ENCODE data around the gene PSORS1C1.

PSORS1C1 gene

DNA sequence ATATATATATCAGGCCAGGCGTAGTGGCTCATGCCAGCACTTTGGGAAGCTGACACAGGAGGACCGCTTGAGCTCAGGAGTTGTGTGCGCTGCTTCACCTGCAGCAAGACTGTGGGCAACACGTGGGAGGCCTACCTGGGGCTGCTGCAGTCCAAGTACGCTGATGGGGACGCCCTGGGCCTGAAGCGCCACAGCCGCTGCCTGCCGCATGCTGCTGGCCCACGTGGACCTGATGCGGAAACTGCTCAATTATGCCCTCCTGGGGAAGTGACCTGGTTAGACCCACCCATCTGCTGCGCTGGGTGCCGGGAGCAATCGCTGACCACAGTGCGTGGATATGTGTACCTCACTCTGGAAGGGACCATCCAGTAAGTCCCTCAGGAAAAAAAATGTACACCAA lies 26.0 kb downstream of the PSORS1C1 start:
- H3K27ac ChIP-seq = no peak overlapping the region
- TF ChIP-seq, protein P1, sequence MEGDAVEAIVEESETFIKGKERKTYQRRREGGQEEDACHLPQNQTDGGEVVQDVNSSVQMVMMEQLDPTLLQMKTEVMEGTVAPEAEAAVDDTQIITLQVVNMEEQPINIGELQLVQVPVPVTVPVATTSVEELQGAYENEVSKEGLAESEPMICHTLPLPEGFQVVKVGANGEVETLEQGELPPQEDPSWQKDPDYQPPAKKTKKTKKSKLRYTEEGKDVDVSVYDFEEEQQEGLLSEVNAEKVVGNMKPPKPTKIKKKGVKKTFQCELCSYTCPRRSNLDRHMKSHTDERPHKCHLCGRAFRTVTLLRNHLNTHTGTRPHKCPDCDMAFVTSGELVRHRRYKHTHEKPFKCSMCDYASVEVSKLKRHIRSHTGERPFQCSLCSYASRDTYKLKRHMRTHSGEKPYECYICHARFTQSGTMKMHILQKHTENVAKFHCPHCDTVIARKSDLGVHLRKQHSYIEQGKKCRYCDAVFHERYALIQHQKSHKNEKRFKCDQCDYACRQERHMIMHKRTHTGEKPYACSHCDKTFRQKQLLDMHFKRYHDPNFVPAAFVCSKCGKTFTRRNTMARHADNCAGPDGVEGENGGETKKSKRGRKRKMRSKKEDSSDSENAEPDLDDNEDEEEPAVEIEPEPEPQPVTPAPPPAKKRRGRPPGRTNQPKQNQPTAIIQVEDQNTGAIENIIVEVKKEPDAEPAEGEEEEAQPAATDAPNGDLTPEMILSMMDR (conservative IDR thresholded peaks at IDR 0.05) = no peak
- no peak for TF ChIP-seq ZFX (IDR thresholded peaks at IDR 0.05)

GRCh38 chr6:31142361-31142761 lies 27.8 kb downstream of the PSORS1C1 start:
- no peak overlapping the region for H3K27ac ChIP-seq
- TF ChIP-seq ZFX (IDR thresholded peaks at IDR 0.05) = no peak
- TF ChIP-seq, protein P1 (conservative IDR thresholded peaks at IDR 0.05) = no peak

GRCh38 chr6:31143148-31143547 lies 28.5 kb downstream of the PSORS1C1 start:
- TF ChIP-seq ZFX (IDR thresholded peaks at IDR 0.05) = no peak
- TF ChIP-seq, protein P1 (conservative IDR thresholded peaks at IDR 0.05) = no peak
- H3K27ac ChIP-seq = no peak overlapping the region

DNA sequence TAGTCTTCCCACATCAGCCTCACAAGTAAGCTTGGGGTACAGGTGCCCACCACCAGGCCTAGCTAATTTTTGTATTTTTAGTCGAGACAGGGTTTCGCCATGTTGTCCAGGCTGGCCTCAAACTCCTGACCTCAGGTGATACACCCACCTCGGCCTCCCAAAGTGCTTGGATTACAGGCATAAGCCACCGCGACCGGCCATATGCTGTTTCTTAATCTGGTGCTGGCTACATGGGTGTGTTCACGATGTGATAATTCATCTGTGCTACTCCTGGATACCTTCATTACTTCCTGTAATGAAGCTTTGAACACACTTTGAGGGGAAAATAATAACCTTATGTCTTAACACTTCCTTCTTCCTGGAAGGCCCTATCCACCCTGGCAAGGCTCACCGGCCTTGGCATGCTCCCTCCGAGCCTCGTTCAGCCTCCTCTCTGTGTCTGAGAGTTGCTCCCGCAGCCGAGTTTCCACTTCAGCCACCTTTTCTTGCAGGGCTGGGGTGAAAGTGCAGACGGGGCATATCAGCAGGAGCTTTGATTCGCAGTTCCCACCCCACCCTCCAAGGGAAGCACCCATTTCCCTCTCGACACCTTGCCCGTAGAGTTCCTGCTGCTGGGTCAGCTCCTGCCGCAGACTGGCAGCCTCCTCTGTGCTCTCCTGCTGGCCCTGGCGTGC lies 29.8 kb downstream of the PSORS1C1 start:
- no peak for TF ChIP-seq ZFX (IDR thresholded peaks at IDR 0.05)
- TF ChIP-seq, protein P1 (conservative IDR thresholded peaks at IDR 0.05) = no peak
- H3K27ac ChIP-seq = peak overlapping the region; percentile 31

DNA sequence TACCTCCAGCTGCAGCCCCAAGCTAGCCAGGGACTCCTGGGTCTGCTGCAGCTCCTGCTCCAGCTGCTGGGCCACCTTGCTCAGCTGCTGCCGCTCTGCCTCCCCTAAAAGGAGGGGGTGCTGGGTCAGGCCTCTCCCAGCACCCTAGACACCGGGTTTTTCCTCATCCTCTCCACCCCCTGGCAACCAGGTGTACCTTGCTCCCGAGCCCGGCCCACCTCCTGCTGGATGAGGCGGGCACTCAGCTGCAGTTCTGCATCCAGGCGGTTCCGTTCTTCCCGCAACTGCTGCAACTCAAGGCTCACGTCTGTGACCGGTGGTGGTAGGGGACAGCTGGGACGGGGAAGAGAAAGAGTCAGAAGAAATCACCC lies 30.4 kb downstream of the PSORS1C1 start:
- TF ChIP-seq, protein P1 (conservative IDR thresholded peaks at IDR 0.05) = no peak
- TF ChIP-seq ZFX (IDR thresholded peaks at IDR 0.05) = no peak
- H3K27ac ChIP-seq = peak overlapping the region; percentile 31

DNA sequence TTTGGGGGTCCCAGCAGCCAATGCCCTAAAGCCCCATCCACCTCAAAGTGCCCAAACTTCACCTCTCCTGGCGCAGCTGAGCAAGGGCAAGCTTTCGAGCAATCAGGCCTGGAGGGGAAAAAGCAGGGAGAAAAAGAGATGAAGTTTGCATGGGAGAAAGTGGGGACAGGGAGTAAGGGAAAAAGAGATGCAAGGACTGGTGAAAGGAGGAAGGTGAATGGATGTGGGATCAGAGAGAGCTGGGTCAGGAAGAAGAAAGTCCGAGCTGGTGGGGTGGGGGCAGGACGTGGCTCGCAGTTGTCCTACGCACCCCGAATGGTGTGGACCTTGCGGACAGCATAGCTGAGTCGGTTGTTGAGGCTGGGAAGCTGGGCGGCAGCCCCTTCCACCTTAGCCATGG lies 30.8 kb downstream of the PSORS1C1 start:
- no peak for TF ChIP-seq ZFX (IDR thresholded peaks at IDR 0.05)
- TF ChIP-seq, protein P1 (conservative IDR thresholded peaks at IDR 0.05) = no peak

DNA sequence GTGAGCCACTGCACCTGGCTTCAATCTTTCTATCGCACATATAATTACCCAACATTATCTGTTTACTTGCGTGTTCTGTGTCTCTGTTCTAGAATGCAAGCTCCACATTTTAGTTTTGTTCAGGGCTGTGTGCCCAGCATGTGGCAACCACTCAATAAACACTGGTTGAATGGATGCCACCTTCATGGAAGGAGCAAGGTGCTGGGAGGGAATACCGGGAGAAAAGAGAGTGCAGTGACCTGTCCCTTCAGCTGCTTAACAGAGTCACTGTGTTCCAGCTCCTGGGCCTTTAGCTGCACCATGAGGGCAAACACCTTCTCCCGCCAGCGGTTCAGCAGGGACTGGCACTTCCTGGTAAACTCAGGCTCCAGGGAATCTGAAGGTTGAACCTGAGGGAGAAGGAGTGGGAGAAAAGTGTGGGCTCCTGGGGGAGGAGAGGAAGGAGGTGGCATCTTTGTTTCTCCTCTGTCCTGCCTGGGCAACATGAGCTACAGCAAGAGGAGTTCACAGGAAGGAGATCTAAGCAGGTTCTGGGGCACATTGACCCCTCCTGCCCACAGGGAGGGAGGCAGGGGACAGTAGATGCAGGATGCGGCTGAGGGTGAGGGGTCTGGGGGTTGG lies 35.3 kb downstream of the PSORS1C1 start:
- peak overlapping the region; percentile 13; the same call in 1 of the 2 replicates for H3K27ac ChIP-seq
- TF ChIP-seq, protein P1 (conservative IDR thresholded peaks at IDR 0.05) = no peak
- TF ChIP-seq ZFX (IDR thresholded peaks at IDR 0.05) = no peak

More for the DNA sequence above, 30.8 kb downstream of the PSORS1C1 start:
- H3K27ac ChIP-seq = peak overlapping the region; percentile 31; the same call in 1 of the 2 replicates
